HPDE6-E6E7 (cell line): ENCODE results near the gene B4GALT7.
"Not testable (repeated sequence)": the region's sequence is repeated elsewhere in the genome, so short reads cannot be mapped to it uniquely, and the experiment has no call there.

Experiments
- DNase-seq: peaks from one replicate; pipeline ENCODE4 v3.0.0; 2011; ENCODE audit warnings: missing footprints; ENCODE audit errors: extremely low spot score

B4GALT7 gene

GRCh38 chr5:177609076-177610059, 9.4 kb downstream of the B4GALT7 start:
- DNase-seq, result no peak

DNA sequence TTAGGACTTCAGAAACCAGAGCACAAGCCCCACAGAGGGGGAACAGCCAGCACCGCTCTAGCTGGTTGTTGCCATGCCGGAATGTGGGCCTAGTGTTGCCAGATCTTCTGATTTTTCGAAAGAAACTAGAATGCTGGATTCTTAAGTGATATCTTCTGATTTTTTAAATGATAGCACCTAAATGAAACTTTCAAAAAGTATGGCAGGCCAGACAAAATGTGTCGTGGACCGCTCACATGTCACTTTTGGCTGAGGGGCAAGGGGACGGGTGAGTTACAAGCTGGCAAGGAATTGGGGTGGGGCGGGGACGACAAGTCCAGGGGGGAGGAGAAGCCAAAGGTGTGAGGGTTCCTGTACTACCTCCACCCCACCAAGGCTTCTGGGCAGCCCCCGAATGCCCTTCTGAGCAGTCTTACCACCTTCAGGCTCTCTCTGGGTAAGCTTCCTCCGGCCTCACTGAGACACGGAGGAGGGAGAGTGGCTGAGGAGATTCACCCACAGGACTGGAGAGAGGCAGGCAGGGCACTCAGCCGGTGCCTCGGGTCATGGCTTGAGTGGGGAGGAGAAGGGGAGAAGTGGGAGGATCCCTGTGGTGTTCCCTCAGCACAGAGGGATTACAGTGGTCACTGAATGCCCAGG, 10.3 kb downstream of the B4GALT7 start:
- no peak for DNase-seq

GRCh38 chr5:177610770-177611445, 11.0 kb downstream of the B4GALT7 start:
- DNase-seq, result no peak

- DNase-seq, result no peak
Measured at GRCh38 chr5:177611446-177612214, 11.7 kb downstream of the B4GALT7 start.

- no peak for DNase-seq
Measured at GRCh38 chr5:177612215-177612673, 12.3 kb downstream of the B4GALT7 start.

DNA sequence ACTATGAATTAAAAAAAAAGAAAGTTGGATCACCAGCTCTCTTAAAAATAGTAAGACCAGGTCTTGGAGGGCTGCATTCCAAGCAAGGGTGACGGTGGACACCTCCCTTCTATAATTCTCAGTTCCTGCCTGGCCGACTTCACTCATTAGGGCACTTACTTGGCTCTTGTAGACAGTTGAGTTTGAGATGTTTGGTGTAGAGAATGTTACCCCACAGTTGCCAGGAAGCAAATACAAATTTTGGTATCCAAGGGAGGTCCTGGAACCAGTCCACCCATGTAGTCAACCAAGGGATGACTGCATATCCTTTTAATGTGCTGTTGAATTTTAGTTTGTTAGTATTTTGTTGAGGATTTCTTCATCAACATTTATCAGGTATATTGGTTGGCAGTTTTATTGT, 20.6 kb downstream of the B4GALT7 start:
- no peak for DNase-seq

DNA sequence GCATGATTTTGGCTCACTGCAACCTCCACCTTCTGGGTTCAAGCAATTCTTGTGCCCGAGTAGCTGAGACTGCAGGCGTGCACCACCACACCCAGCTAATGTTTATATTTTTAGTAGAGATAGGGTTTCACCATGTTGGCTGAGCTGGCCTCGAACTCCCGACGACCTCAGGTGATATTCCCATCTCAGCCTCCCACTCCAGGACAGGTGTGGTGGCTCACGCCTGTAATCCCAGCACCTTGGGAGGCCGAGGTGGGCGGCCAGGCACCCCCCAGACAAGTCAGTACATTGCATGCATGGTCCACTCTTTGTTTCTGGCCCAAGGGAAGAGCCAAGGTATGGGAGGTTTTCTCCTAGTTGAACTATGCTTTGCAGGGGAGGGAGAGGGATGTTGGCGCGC, 24.2 kb downstream of the B4GALT7 start:
- DNase-seq, result not testable (repeated sequence)

- DNase-seq, result not testable (repeated sequence)
Measured at GRCh38 chr5:177630186-177630585, 30.3 kb downstream of the B4GALT7 start.

GRCh38 chr5:177634912-177635311, 35.0 kb downstream of the B4GALT7 start:
- not testable (repeated sequence) for DNase-seq

- DNase-seq, result not testable (repeated sequence)
Measured at GRCh38 chr5:177645462-177645861, 45.5 kb downstream of the B4GALT7 start.

- not testable (repeated sequence) for DNase-seq
Measured at GRCh38 chr5:177651235-177651634, 51.3 kb downstream of the B4GALT7 start.

- not testable (repeated sequence) for DNase-seq
Measured at GRCh38 chr5:177657846-177658245, 57.9 kb downstream of the B4GALT7 start.

DNA sequence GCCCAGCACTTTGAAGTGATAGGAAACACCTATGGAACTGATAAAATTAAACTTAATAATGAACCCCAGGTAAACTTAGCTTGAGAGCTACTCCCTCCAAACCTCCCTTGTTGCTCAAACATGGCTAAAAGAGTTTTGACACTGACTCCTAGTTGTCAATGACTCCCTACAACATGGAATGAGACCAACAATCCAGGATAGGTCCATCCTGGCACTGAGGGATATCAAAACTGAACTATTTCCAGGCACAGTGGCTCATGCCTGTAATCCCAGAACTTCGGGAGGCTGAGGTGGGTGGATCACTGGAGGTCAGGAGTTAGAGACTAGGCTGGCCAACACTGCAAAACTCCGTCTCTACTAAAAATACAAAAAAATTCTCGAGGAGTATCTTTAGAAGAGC, 58.6 kb downstream of the B4GALT7 start:
- DNase-seq, result not testable (repeated sequence)
